HCT116 (cell line): ENCODE measurements around the gene KY. TPM values are rescaled to one million over a fixed set of nuclear protein-coding genes. Genes with fewer than 3 reads are reported as not detected.

ENCODE experiments used
- ATAC-seq: fragments of 200-7000 bp; cut with Tn5 transposase; 2 replicates; pipeline ENCODE4 v1.9.1; 2020; ENCODE audit warnings: mild to moderate bottlenecking, moderate library complexity
- BruUV-seq: library from RNA; stranded (reverse); fragments of 400-500 nt; replicated peaks from 2 replicates; lab custom pipeline; 2021; lab: Mats Ljungman, UMichigan
- CTCF ChIA-PET: fragments of 300-600 bp; sonication (Branson Sonifier 250); formaldehyde crosslinking; loops from one replicate; lab custom pipeline; 2021; ENCODE audit warnings: antibody characterized with exemption; lab: Charles Lee
- POLR2A ChIA-PET: fragments of 300-600, 350-600 bp; sonication (Branson Sonifier 250); formaldehyde crosslinking; loops from one replicate; lab custom pipeline; 2021; ENCODE audit warnings: antibody characterized with exemption; lab: Charles Lee
- RAD21 ChIA-PET, 2 experiments: fragments of 300-600 bp; sonication (Branson Sonifier 250); formaldehyde crosslinking; loops; one replicate each; lab custom pipeline; 2023; ENCODE audit warnings: low total read pairs in 2 of 2; ENCODE audit not compliant: uncharacterized antibody in 2 of 2, unreplicated experiment in 2 of 2, low non-redundant PET in 1 of 2; lab: Charles Lee
- DNase-seq: peaks from one replicate; pipeline ENCODE4 v3.0.0-alpha.2; 2010; ENCODE audit warnings: low read depth, low spot score
- H2AFZ ChIP-seq: fragments of 200-600 bp; shearing (Covaris generic), sonication (generic); 2 replicates; pipeline ENCODE4 v1.6.1; 2017; ENCODE audit warnings: low read depth, mixed run types, mixed read lengths, antibody characterized with exemption, low read length; ENCODE audit not compliant: poor library complexity, severe bottlenecking
- H3K27ac ChIP-seq: 2 replicates; pipeline ENCODE4 v1.5.1; 2012; ENCODE audit warnings: low read depth, low read length
- H3K27me3 ChIP-seq: fragments of 200-600 bp; sonication (generic); 2 replicates; pipeline ENCODE4 v1.6.1; 2016; ENCODE audit warnings: mixed run types, low read length, mixed read lengths; ENCODE audit not compliant: insufficient read depth
- H3K36me3 ChIP-seq, 2 experiments: fragments of 200-500 bp in 1 of 2; fragments of 200-600 bp in 1 of 2; sonication (Bioruptor generic) in 1 of 2; sonication (generic) in 1 of 2; 2 replicates each; pipeline versions ENCODE4 v1.5.1 to v1.6.1; 2014 to 2016; ENCODE audit warnings: low read length in 2 of 2, inconsistent platforms in 1 of 2, mixed read lengths in 1 of 2, mixed run types in 1 of 2; ENCODE audit not compliant: insufficient read depth in 2 of 2, control insufficient read depth in 1 of 2
- H3K4me1 ChIP-seq, 2 experiments: fragments of 200-600 bp in 1 of 2; sonication (generic) in 1 of 2; 2 replicates each; pipeline versions ENCODE4 v1.5.1 to v1.6.1; 2012 to 2017; ENCODE audit warnings: low read length in 2 of 2, inconsistent platforms in 1 of 2, mild to moderate bottlenecking in 1 of 2, mixed read lengths in 1 of 2, mixed run types in 1 of 2, moderate library complexity in 1 of 2; ENCODE audit not compliant: insufficient read depth in 2 of 2, control insufficient read depth in 1 of 2
- H3K4me2 ChIP-seq: fragments of 200-600 bp; sonication (generic); 2 replicates; pipeline ENCODE4 v1.6.1; 2017; ENCODE audit warnings: mixed run types, low read length, mixed read lengths
- H3K4me3 ChIP-seq, 2 experiments: fragments of 200-600 bp in 1 of 2; sonication (generic) in 1 of 2; replicated peaks in 1 of 2; 2 replicates each; pipeline ENCODE4 v1.5.1; 2011 to 2016; ENCODE audit warnings: low read length in 2 of 2, control low read depth in 1 of 2, low read depth in 1 of 2, mild to moderate bottlenecking in 1 of 2, mixed read lengths in 1 of 2, mixed run types in 1 of 2
- H3K79me2 ChIP-seq: fragments of 200-600 bp; sonication (generic); 2 replicates; pipeline ENCODE4 v1.6.1; 2017; ENCODE audit warnings: mild to moderate bottlenecking, mixed run types, low read length, moderate library complexity, mixed read lengths; ENCODE audit not compliant: insufficient read depth
- H3K9ac ChIP-seq: fragments of 200-600 bp; sonication (generic); 2 replicates; pipeline ENCODE4 v1.6.1; 2016; ENCODE audit warnings: low read length, mixed read lengths
- H3K9me2 ChIP-seq: fragments of 200-600 bp; sonication (generic), shearing (Covaris generic); 2 replicates; pipeline ENCODE4 v1.6.1; 2017; ENCODE audit warnings: mixed run types, mild to moderate bottlenecking, moderate library complexity; ENCODE audit not compliant: insufficient read depth
- H3K9me3 ChIP-seq, 2 experiments: fragments of 200-500 bp in 1 of 2; fragments of 200-600 bp in 1 of 2; sonication (Bioruptor generic) in 1 of 2; sonication (generic) in 1 of 2; 2 replicates each; pipeline ENCODE4 v1.6.1; 2014 to 2017; ENCODE audit warnings: low read length in 2 of 2, mixed read lengths in 2 of 2, inconsistent platforms in 1 of 2, low read depth in 1 of 2, mild to moderate bottlenecking in 1 of 2, mixed run types in 1 of 2, moderate library complexity in 1 of 2; ENCODE audit not compliant: control insufficient read depth in 1 of 2, insufficient read depth in 1 of 2
- H4K20me1 ChIP-seq: fragments of 200-600 bp; sonication (generic), shearing (Covaris generic); 2 replicates; pipeline ENCODE4 v1.6.1; 2017; ENCODE audit warnings: mixed run types, mild to moderate bottlenecking, moderate library complexity; ENCODE audit not compliant: insufficient read depth
- JUND ChIP-seq: IDR thresholded peaks from 2 replicates; pipeline ENCODE4 v1.6.1; 2012
- POLR2A ChIP-seq: IDR thresholded peaks from 2 replicates; pipeline ENCODE4 v1.7.0; 2011; ENCODE audit warnings: borderline replicate concordance; ENCODE audit not compliant: insufficient read depth, insufficient read length; ENCODE audit errors: extremely low read depth
- POLR2AphosphoS5 ChIP-seq: IDR thresholded peaks from 2 replicates; pipeline ENCODE4 v1.6.1; 2011; ENCODE audit warnings: mild to moderate bottlenecking, low read depth, low read length, moderate library complexity
- SIN3A ChIP-seq: IDR thresholded peaks from 2 replicates; pipeline ENCODE4 v1.6.1; 2012; ENCODE audit warnings: low read depth
- SP1 ChIP-seq: IDR thresholded peaks from 2 replicates; pipeline ENCODE4 v1.6.1; 2012; ENCODE audit warnings: low read depth
- TCF7L2 ChIP-seq: IDR thresholded peaks from 2 replicates; pipeline ENCODE4 v1.7.0; 2011; ENCODE audit warnings: borderline replicate concordance, inconsistent platforms; ENCODE audit not compliant: insufficient read depth, insufficient read length; ENCODE audit errors: extremely low read depth
- YY1 ChIP-seq: IDR thresholded peaks from 2 replicates; pipeline ENCODE4 v1.6.1; 2011; ENCODE audit warnings: low read length, low read depth, moderate library complexity, mild to moderate bottlenecking; ENCODE audit not compliant: insufficient replicate concordance; ENCODE audit errors: extremely low read depth
- ZFX ChIP-seq: fragments of 450-650 bp; IDR thresholded peaks from 2 replicates; pipeline ENCODE4 v1.6.1; 2017
- intact Hi-C: fragments of 100-400 bp; cut with micrococcal nuclease; formaldehyde crosslinking; loops from 2 replicates; pipeline ENCODE4 v1.10.0; 2022
- total RNA-seq: library from RNA; stranded (reverse); gene quantifications from one replicate; pipeline ENCODE4 v1.2.1, GENCODE V29; 2021; ENCODE audit not compliant: unreplicated experiment
- TF ChIP-seq, protein P1 (sequence below): IDR thresholded peaks from 2 replicates; pipeline ENCODE4 v1.6.1; 2012

KY gene
- total RNA-seq, 1 experiment from 2014 or later: not detected

DNA sequence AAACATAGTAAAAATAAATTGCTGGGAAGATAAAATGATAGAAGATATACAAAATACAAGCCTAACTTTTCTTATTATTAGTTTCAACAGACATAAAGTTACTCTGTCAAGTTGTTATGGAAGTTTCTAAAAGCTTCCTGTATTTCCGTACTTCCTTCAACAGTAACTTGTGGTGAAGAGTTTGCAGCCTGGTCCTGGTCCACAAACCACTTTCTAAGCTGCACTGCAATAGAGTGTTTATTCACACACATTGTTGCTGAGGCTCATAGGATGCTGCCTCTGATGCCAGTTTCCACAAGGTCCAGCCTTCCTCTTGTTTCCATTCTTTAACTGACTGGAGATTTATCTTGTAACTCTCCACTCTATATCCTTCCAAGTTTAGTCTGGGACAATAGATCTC lies 39.4 kb upstream of the KY start:
- intact Hi-C loops: no loop called here
- Histone ChIP-seq H3K4me1 (no peaks in the 10 kb centered on the region), H2AFZ (no peak overlapping the region), H3K27me3 (peaks cover 31% of the 10 kb centered on the region), H3K4me2 (no peak overlapping the region), H3K36me3 (no peaks in the 10 kb centered on the region), H3K9me3 (no peaks in the 10 kb centered on the region), H3K27ac (no peak overlapping the region), H3K4me3 (no peak overlapping the region), H3K9ac (no peak overlapping the region), H3K9me2 (no peaks in the 10 kb centered on the region), H3K79me2 (no peaks in the 10 kb centered on the region), H4K20me1 (no peaks in the 10 kb centered on the region)
- no TSS peak for BruUV-seq
- RAD21 ChIA-PET: no interaction called here
- TF ChIP-seq SIN3A: no peak
- TF ChIP-seq POLR2A: no peak
- DNase-seq (no peak), ATAC-seq (no peak)
- CTCF ChIA-PET: no interaction called here
- POLR2A ChIA-PET: no interaction called here

DNA sequence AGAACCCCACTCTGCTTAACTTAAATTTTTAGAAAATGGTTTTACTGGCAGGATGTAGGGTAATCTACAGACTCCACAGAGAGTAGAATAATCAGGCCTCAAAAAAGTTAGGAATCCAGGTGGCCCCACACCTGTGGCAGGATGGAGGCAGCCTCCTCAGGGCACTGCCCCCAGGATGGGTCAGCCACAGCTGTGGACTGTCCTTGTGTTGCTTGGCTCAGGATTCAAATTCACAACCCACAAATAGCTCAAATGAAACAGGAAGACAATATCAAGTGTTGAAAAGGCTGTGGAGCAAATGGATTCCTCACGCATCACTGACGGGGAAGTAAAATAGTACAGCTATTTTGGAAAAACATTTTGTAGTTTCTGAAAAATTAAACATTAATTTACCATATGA lies 36.8 kb upstream of the KY start:
- DNase-seq (no peak), ATAC-seq (no peak)
- Histone ChIP-seq H3K9me3 (no peaks in the 10 kb centered on the region), H3K4me2 (no peak overlapping the region), H4K20me1 (no peaks in the 10 kb centered on the region), H3K9me2 (no peaks in the 10 kb centered on the region), H3K27me3 (peaks cover 26% of the 10 kb centered on the region), H3K79me2 (no peaks in the 10 kb centered on the region), H3K4me3 (no peak overlapping the region), H2AFZ (no peak overlapping the region), H3K27ac (no peak overlapping the region), H3K36me3 (no peaks in the 10 kb centered on the region), H3K9ac (no peak overlapping the region), H3K4me1 (no peaks in the 10 kb centered on the region)
- BruUV-seq: no TSS peak
- TF ChIP-seq TCF7L2: no peak
- TF ChIP-seq ZFX: no peak
- TF ChIP-seq SIN3A: no peak
- TF ChIP-seq YY1: no peak
- no peak for TF ChIP-seq SP1
- TF ChIP-seq POLR2AphosphoS5: no peak
- TF ChIP-seq, protein P1, sequence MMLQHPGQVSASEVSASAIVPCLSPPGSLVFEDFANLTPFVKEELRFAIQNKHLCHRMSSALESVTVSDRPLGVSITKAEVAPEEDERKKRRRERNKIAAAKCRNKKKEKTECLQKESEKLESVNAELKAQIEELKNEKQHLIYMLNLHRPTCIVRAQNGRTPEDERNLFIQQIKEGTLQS: no peak
- no peak for TF ChIP-seq JUND
- ChIA-PET POLR2A (no interaction called here), CTCF (no interaction called here), RAD21 (no interaction called here)
- intact Hi-C loops: no loop called here
